NT2/D1 (cell line): ENCODE data around the gene NFYA.

Experiments used
- DNase-seq: peaks from one replicate; pipeline ENCODE4 v3.0.0-alpha.2; 2011; ENCODE audit warnings: low read depth, low spot score
- H3K27me3 ChIP-seq: 2 replicates; pipeline ENCODE4 v1.6.0; 2011; ENCODE audit warnings: mild to moderate bottlenecking; ENCODE audit not compliant: insufficient read length, insufficient read depth
- H3K36me3 ChIP-seq: 2 replicates; pipeline ENCODE4 v1.6.1; 2011; ENCODE audit warnings: mild to moderate bottlenecking, low read length, mixed read lengths; ENCODE audit not compliant: insufficient read depth, insufficient read length
- H3K4me1 ChIP-seq: 2 replicates; pipeline ENCODE4 v1.5.1; 2011; ENCODE audit not compliant: insufficient read depth, insufficient read length
- H3K4me3 ChIP-seq: 2 replicates; pipeline ENCODE4 v1.5.1; 2011; ENCODE audit warnings: low read depth; ENCODE audit not compliant: insufficient read length
- H3K9ac ChIP-seq: 2 replicates; pipeline ENCODE4 v1.6.0; 2011; ENCODE audit warnings: low read depth; ENCODE audit not compliant: insufficient read length
- H3K9me3 ChIP-seq: 2 replicates; pipeline ENCODE4 v1.5.1; 2011; ENCODE audit warnings: mild to moderate bottlenecking, low read length; ENCODE audit not compliant: insufficient read depth
- SUZ12 ChIP-seq: IDR thresholded peaks from 2 replicates; pipeline ENCODE4 v1.6.1; 2011; ENCODE audit not compliant: insufficient read length, insufficient read depth; ENCODE audit errors: extremely low read depth
- YY1 ChIP-seq: IDR thresholded peaks from 2 replicates; pipeline ENCODE4 v1.6.1; 2011; ENCODE audit not compliant: insufficient read length, insufficient read depth
- ZNF274 ChIP-seq: IDR thresholded peaks from 2 replicates; pipeline ENCODE4 v1.6.1; 2011; ENCODE audit warnings: mild to moderate bottlenecking, low read depth, low read length

Gene NFYA

DNA sequence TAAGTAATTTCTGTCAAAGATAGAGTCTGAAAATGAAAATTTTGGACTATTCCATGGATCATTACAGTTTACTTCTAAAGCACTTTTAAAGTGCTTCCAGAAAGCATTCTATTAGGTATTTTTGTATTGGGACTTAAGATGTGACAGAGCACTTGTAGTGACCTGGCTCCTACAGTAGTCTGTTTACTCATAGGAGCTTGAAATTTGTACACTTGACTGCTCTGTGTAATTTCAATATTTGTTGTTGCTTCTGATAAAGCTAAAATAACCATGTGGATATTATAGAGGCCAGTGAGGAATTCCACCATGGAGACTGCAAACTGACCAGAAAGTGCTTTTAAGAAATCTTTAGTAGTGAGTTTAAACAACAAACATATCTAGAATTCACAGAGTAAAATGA lies 10.3 kb downstream of the NFYA start:
- Histone ChIP-seq H3K9ac (no peak overlapping the region), H3K36me3 (peaks cover 69% of the 10 kb centered on the region), H3K4me1 (no peaks in the 10 kb centered on the region), H3K27me3 (no peaks in the 10 kb centered on the region), H3K4me3 (no peak overlapping the region), H3K9me3 (no peaks in the 10 kb centered on the region)
- TF ChIP-seq YY1 (no peak), SUZ12 (no peak), ZNF274 (no peak)
- no peak for DNase-seq

DNA sequence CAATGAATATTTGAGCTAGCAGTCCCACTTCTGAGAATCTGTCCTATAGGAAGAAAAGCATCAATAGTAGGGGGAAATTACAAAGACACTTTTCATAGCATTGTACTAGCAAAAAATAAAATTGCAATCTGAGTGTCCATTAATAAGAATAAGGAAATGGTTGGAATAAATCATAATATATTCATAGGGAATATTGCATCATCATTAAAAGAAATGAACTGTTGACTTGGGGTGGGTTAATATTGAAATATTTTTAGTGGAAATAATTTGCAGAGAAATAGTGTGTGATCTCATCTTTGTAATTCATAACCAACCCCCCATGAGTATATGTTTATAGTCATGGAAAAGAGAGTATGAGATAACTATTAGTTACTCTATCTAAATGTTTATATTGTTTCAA lies 12.4 kb downstream of the NFYA start:
- H3K4me3 ChIP-seq: no peak overlapping the region

DNA sequence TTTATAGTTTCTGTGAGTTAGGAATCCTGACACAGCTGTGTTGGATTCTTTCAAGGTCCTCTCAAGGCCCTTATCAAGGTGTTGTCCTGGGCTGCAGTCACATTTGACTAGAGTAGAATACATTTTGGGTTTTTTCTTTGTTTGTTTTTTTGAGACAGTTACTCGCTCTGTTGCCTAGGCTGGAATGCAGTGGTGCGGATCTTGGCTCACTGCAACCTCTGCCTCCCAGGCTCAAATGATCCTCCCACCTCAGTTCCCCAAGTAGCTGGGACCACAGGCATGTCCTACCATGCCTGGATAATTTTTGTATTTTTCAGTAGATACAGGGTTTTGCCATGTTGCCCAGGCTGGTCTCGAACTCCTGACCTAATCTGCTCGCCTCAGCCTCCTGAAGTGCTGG lies 15.7 kb downstream of the NFYA start:
- H3K9ac ChIP-seq: no peak overlapping the region
- H3K4me1 ChIP-seq: no peaks in the 10 kb centered on the region
- no peak for TF ChIP-seq ZNF274
- no peak for TF ChIP-seq YY1
- no peak for TF ChIP-seq SUZ12
- no peak for DNase-seq
- no peaks in the 10 kb centered on the region for H3K27me3 ChIP-seq
- H3K4me3 ChIP-seq: no peak overlapping the region
- H3K36me3 ChIP-seq: peaks cover 79% of the 10 kb centered on the region
- H3K9me3 ChIP-seq: no peaks in the 10 kb centered on the region

More for the DNA sequence above, 12.4 kb downstream of the NFYA start:
- no peak for DNase-seq
- no peaks in the 10 kb centered on the region for H3K9me3 ChIP-seq
- TF ChIP-seq ZNF274: no peak
- no peak for TF ChIP-seq YY1
- TF ChIP-seq SUZ12: no peak
- peaks cover 62% of the 10 kb centered on the region for H3K36me3 ChIP-seq
- H3K9ac ChIP-seq: no peak overlapping the region
- no peaks in the 10 kb centered on the region for H3K27me3 ChIP-seq
- H3K4me1 ChIP-seq: no peaks in the 10 kb centered on the region

DNA sequence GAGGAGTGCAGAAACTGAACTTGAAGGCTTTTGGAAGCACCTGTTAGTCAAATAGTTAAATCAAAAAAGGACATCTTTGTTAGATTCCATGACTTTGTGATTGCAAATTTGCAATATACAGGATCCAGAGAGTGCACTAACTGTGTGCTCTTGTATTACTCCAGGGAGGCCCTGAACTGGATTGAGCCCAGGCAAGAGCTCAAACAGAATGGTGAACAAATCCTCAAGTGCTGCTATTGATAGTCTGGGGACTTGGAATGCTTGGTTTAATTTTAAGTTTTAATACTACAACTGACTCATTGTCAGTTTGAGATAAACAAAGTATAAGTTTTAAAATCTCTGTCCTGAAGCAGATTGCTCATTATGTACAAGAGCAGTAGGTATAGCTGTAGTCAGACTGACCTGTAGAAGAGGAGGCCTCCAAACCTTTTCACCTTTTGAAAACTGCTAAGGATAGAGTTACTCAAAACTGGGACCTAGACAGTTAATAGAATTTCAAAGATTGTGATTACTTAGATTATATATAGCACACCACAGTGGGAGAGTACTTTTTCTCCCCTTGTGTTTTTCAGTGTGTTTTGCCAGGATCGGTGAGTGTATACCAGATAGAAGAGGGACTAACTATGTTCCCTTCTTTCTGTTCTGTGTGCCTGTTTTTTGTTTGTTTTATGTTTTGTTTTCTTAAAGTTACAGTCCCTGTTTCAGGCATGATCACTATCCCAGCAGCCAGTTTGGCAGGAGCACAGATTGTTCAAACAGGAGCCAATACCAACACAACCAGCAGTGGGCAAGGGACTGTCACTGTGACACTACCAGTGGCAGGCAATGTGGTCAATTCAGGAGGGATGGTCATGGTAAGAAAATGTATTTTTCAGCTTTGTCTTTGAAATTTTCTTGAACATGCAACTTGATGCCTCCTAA lies 18.3 kb downstream of the NFYA start:
- H3K4me1 ChIP-seq: no peaks in the 10 kb centered on the region
- TF ChIP-seq YY1: no peak
- TF ChIP-seq SUZ12: no peak
- TF ChIP-seq ZNF274: no peak
- H3K4me3 ChIP-seq: no peak overlapping the region
- no peaks in the 10 kb centered on the region for H3K27me3 ChIP-seq
- peaks cover 80% of the 10 kb centered on the region for H3K36me3 ChIP-seq
- H3K9ac ChIP-seq: no peak overlapping the region
- H3K9me3 ChIP-seq: no peaks in the 10 kb centered on the region
- no peak for DNase-seq

DNA sequence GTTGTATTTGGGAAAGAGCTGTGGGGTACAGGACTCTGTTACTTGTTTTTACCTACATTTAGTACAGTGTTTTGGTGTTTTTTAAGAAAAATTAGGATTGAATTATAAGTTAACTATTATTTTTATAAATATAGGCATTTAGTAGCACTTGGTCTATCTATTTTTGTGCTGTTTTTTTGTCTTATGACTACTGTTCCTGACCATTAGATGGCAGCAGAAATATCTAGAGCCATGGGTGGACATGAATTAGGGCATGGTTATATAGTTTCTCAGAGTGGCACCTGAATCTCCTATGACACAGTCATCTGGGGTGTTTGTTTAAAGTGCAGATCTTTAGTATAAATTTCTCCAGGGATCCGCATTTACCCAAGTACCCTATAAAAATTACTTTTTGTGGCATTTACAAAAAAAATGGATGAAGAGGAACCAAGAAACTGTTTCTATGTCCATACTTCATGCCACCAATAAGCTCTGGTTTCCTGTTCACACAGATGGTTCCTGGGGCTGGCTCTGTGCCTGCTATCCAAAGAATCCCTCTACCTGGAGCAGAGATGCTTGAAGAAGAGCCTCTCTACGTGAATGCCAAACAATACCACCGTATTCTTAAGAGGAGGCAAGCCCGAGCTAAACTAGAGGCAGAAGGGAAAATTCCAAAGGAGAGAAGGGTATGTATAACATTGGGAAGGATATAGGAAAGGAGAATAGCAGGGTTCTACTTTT lies 19.8 kb downstream of the NFYA start:
- no peaks in the 10 kb centered on the region for H3K9me3 ChIP-seq
- H3K36me3 ChIP-seq: peaks cover 82% of the 10 kb centered on the region
- DNase-seq: no peak
- TF ChIP-seq SUZ12 (no peak), ZNF274 (no peak), YY1 (no peak)
- no peaks in the 10 kb centered on the region for H3K27me3 ChIP-seq
- no peak overlapping the region for H3K9ac ChIP-seq
- H3K4me1 ChIP-seq: no peaks in the 10 kb centered on the region
- no peak overlapping the region for H3K4me3 ChIP-seq

DNA sequence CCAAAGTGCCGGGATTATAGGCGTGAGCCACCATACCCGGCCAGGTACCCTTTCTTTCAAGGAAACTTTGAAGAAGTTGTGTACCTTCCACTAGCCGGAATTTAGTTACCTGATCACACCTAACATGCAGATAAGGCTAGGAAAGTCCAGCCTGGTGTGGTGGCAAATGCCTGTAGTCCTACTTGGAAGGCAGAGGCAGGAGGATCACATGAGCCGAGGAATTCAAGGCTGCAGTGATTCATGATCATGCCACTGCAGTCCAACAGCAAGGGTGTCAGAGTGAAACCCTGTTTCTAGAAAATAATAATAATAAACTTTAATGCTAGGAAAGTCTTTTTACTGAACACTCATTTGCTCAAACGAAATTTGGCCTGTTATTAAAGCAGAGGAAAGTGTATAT lies 21.0 kb downstream of the NFYA start:
- TF ChIP-seq SUZ12 (no peak), YY1 (no peak), ZNF274 (no peak)
- no peak overlapping the region for H3K4me3 ChIP-seq
- no peaks in the 10 kb centered on the region for H3K4me1 ChIP-seq
- H3K9me3 ChIP-seq: no peaks in the 10 kb centered on the region
- peaks cover 91% of the 10 kb centered on the region for H3K36me3 ChIP-seq
- no peak overlapping the region for H3K9ac ChIP-seq
- no peak for DNase-seq
- no peaks in the 10 kb centered on the region for H3K27me3 ChIP-seq

DNA sequence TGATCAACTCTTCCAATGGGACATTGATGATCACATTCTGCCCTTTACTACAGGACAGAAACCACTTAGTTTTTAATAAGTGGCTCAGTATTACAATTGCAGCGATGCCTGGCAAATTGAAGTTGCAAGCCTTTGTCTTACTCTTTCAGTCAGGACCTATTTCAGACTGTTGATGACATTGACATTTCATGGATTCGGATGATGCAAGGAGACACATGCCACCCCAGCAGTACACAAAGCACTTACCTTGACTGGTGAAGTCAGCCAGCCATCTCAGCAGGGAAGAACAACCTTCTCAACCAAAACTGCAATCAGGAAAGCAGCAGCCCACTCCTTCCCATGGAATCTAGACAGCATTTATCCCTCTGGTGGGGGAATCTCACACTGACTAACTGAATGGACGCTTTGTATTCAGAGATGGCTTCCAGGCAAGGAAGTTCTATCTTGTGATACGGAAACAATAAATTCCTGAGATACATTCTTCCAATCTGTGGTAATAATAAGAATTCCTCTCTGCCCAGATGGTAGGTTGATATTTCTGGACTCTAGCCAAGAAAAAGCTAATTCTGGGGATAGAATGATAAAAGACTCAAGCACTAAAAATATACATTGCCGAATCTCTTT lies 24.8 kb downstream of the NFYA start:
- Histone ChIP-seq H3K27me3 (no peaks in the 10 kb centered on the region), H3K36me3 (peaks cover 89% of the 10 kb centered on the region), H3K9ac (no peak overlapping the region), H3K9me3 (no peaks in the 10 kb centered on the region), H3K4me3 (no peak overlapping the region), H3K4me1 (no peaks in the 10 kb centered on the region)
- no peak for DNase-seq
- TF ChIP-seq YY1 (no peak), ZNF274 (no peak), SUZ12 (no peak)
